ENCODE measurements around the gene ARMCX5. TPM values are rescaled to one million over a fixed set of nuclear protein-coding genes. Genes with fewer than 3 reads are reported as not detected.

ARMCX5 gene
- total RNA-seq, 1 experiment from 2014 or later, result 14.6 TPM

DNA sequence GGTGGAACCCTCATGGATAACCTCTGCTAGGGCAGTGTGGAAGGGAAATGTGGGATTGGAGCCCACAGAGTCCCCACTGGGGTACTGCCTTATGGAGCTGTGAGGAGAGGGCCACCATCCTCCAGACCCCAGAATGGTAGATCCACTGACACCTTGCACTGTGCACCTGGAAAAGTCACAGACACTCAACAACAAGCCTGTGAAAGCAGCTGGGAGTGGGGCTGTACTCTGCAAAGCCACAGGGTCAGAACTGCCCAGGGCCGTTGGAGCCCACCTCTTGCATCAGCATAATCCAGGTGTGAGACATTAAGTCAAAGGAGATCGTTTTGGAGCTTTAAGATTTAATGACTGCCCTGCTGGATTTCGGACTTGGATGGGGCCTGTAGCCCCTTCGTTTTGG lies 11.6 kb downstream of the ARMCX5 start:
- no peaks in the 10 kb centered on the region for H3K27me3 ChIP-seq (ENCODE audit: insufficient read depth, low read length)
- no peak overlapping the region for H3K9ac ChIP-seq (ENCODE audit: extremely low read depth, insufficient read length, low read length)
- H3K27ac Mint-ChIP-seq, result no peak overlapping the region
- no peak overlapping the region for H3K4me2 ChIP-seq (ENCODE audit: insufficient read depth, insufficient read length, low read length)
- H2AFZ ChIP-seq (ENCODE audit: low read length), result no peak overlapping the region
- no peak overlapping the region for H4K91ac ChIP-seq (ENCODE audit: insufficient read length, low read depth, low read length)
- H3K27me3 Mint-ChIP-seq (ENCODE audit: low read depth), result no peaks in the 10 kb centered on the region
- no peak overlapping the region for H3K56ac ChIP-seq (ENCODE audit: insufficient read length, low read depth, low read length)
- TF ChIP-seq, protein P1, sequence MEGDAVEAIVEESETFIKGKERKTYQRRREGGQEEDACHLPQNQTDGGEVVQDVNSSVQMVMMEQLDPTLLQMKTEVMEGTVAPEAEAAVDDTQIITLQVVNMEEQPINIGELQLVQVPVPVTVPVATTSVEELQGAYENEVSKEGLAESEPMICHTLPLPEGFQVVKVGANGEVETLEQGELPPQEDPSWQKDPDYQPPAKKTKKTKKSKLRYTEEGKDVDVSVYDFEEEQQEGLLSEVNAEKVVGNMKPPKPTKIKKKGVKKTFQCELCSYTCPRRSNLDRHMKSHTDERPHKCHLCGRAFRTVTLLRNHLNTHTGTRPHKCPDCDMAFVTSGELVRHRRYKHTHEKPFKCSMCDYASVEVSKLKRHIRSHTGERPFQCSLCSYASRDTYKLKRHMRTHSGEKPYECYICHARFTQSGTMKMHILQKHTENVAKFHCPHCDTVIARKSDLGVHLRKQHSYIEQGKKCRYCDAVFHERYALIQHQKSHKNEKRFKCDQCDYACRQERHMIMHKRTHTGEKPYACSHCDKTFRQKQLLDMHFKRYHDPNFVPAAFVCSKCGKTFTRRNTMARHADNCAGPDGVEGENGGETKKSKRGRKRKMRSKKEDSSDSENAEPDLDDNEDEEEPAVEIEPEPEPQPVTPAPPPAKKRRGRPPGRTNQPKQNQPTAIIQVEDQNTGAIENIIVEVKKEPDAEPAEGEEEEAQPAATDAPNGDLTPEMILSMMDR (conservative IDR thresholded peaks at IDR 0.05), result no peak
- no peak overlapping the region for H2BK12ac ChIP-seq (ENCODE audit: insufficient read length, low read depth, low read length)
- no peak overlapping the region for H3K18ac ChIP-seq (ENCODE audit: insufficient read length, low read depth, low read length)
- H3K14ac ChIP-seq (ENCODE audit: insufficient read depth, low read length), result no peak overlapping the region
- H2BK20ac ChIP-seq (ENCODE audit: low read depth, low read length, poor library complexity, severe bottlenecking), result no peak overlapping the region
- no CpG with 5 or more reads among the region's 4 CpGs for WGBS (ENCODE audit: extremely low coverage, insufficient read length, low lambda C conversion rate)
- no peak for DNase-seq
- H4K20me1 ChIP-seq (ENCODE audit: control insufficient read depth, insufficient read depth, insufficient read length), result no peaks in the 10 kb centered on the region
- no peaks in the 10 kb centered on the region for H3K79me1 ChIP-seq (ENCODE audit: insufficient read depth, low read depth, low read length, poor library complexity, severe bottlenecking)
- H3K4me1 Mint-ChIP-seq, result no peaks in the 10 kb centered on the region
- peaks cover 5% of the 10 kb centered on the region for H3K9me3 ChIP-seq (ENCODE audit: control insufficient read depth, low read depth, low read length)
- no peak overlapping the region for H2BK15ac ChIP-seq (ENCODE audit: low read depth, low read length)
- H2AK5ac ChIP-seq (ENCODE audit: insufficient read length, low read length), result no peak overlapping the region
- no peak overlapping the region for H3K23ac ChIP-seq (ENCODE audit: insufficient read length, low read depth, low read length)
- H4K5ac ChIP-seq (ENCODE audit: insufficient read length, low read depth, low read length), result no peak overlapping the region
- H3K79me2 ChIP-seq (ENCODE audit: insufficient read depth, low read length), result no peaks in the 10 kb centered on the region
- no peak overlapping the region for H4K8ac ChIP-seq (replicated peaks; ENCODE audit: insufficient read length, low read depth, low read length)
- H3K4ac ChIP-seq (ENCODE audit: low read depth, low read length), result no peak overlapping the region
- peaks cover 18 to 39% (median 36%) of the 10 kb centered on the region in 3 experiments for H3K36me3 Mint-ChIP-seq (ENCODE audit: insufficient read depth in 1 of 3, low read depth in 3 of 3)
- no peak overlapping the region for H2BK5ac ChIP-seq (ENCODE audit: insufficient read length, low read length)
- no peak overlapping the region for H3K4me3 Mint-ChIP-seq
- no peak overlapping the region for H2BK120ac ChIP-seq (ENCODE audit: low read depth, low read length, poor library complexity, severe bottlenecking)
- no peak overlapping the region for H3K27ac ChIP-seq (ENCODE audit: insufficient read length, low read depth, low read length)
- peaks cover 66 to 74% of the 10 kb centered on the region in 2 experiments for H3K9me3 Mint-ChIP-seq
- no peaks in the 10 kb centered on the region for H3K4me1 ChIP-seq (ENCODE audit: insufficient read depth, low read length)
- H3K23me2 ChIP-seq (ENCODE audit: insufficient read length, low read depth, low read length, poor library complexity, severe bottlenecking), result no peaks in the 10 kb centered on the region
- H3T11ph ChIP-seq (ENCODE audit: low read length), result no peak overlapping the region

Data from H9 (cell line).